Right ventricle myocardium superior (tissue), 1 donor: ENCODE data around the gene SNX4. TPM values are rescaled to one million over a fixed set of nuclear protein-coding genes. Genes with fewer than 3 reads are reported as not detected.

Experiments used
- ATAC-seq: fragments of 200-7000 bp; cut with Tn5 transposase; one replicate; pipeline ENCODE4 v1.9.1; 2020; ENCODE audit warnings: mild to moderate bottlenecking; ENCODE audit not compliant: poor library complexity
- DNase-seq: peaks from one replicate; pipeline ENCODE4 v3.0.0-alpha.2; 2020
- intact Hi-C: fragments of 100-400 bp; cut with DNase I; formaldehyde crosslinking; loops from one replicate; pipeline ENCODE4 v1.11.2; 2022
- total RNA-seq: library from RNA; stranded (reverse); fragmentation: NEBNext Ultra II Directional; extraction: Animal tissue kit (Norgen Biotek cat#: 25700); gene quantifications from one replicate; pipeline ENCODE4 v1.2.1, GENCODE V29; 2021
- donor health status: DM: no; HTN: yes; CAD: no; lungs with severe emphysema.

Gene SNX4
- total RNA-seq, 1 donor from 2014 or later = 17.4 TPM

- intact Hi-C loops = no loop called here
- no peak for ATAC-seq
Observed at GRCh38 chr3:125478326-125478725, 41.7 kb downstream of the SNX4 start.

GRCh38 chr3:125477701-125478100, 42.3 kb downstream of the SNX4 start:
- DNase-seq (no peak), ATAC-seq (no peak)
- intact Hi-C loops = no loop called here

More at GRCh38 chr3:125478326-125478725, 41.7 kb downstream of the SNX4 start:
- DNase-seq = no peak

- intact Hi-C loops = no loop called here
- no peak for DNase-seq
- ATAC-seq = no peak
Observed at GRCh38 chr3:125470671-125471070, 49.3 kb downstream of the SNX4 start.

- ATAC-seq (no peak), DNase-seq (no peak)
- intact Hi-C loops = no loop called here
Observed at GRCh38 chr3:125462722-125463299, 57.2 kb downstream of the SNX4 start.

- intact Hi-C loops = no loop called here
- ATAC-seq (no peak), DNase-seq (no peak)
Observed at GRCh38 chr3:125461896-125462295, 58.1 kb downstream of the SNX4 start.

- intact Hi-C loops = no loop called here
- ATAC-seq = peak; percentile 65
Observed at GRCh38 chr3:125460233-125460632, 59.8 kb downstream of the SNX4 start.

GRCh38 chr3:125443923-125444322, 76.1 kb downstream of the SNX4 start:
- DNase-seq = no peak
- ATAC-seq = no peak
- intact Hi-C loops = no loop called here

More at GRCh38 chr3:125460233-125460632, 59.8 kb downstream of the SNX4 start:
- no peak for DNase-seq

GRCh38 chr3:125442506-125442905, 77.5 kb downstream of the SNX4 start:
- intact Hi-C loops = no loop called here
- ATAC-seq (no peak), DNase-seq (no peak)

- DNase-seq (no peak), ATAC-seq (no peak)
- intact Hi-C loops = no loop called here
Observed at GRCh38 chr3:125440970-125441369, 79.0 kb downstream of the SNX4 start.

GRCh38 chr3:125440559-125440955, 79.4 kb downstream of the SNX4 start:
- no peak for ATAC-seq
- intact Hi-C loops = no loop called here
- no peak for DNase-seq

- peak; percentile 65 for ATAC-seq
- intact Hi-C loops = loop anchor here (5.0 kb wide), 1 partner anchor 441 kb away; no protein-coding TSS in a partner anchor
- peak; percentile 65 for DNase-seq
Observed at GRCh38 chr3:125437631-125438435, 82.2 kb downstream of the SNX4 start.

GRCh38 chr3:125436921-125437320, 83.1 kb downstream of the SNX4 start:
- DNase-seq (no peak), ATAC-seq (no peak)
- intact Hi-C loops = loop anchor here (5.0 kb wide), 1 partner anchor 440 kb away; no protein-coding TSS in a partner anchor

- intact Hi-C loops = loop anchor here (5.0 kb wide), 1 partner anchor 438 kb away; no protein-coding TSS in a partner anchor
Observed at GRCh38 chr3:125435231-125435630, 84.8 kb downstream of the SNX4 start.

GRCh38 chr3:125434582-125435011, 85.4 kb downstream of the SNX4 start:
- ATAC-seq = no peak
- intact Hi-C loops = loop anchor here (5.0 kb wide), 1 partner anchor 437 kb away; no protein-coding TSS in a partner anchor
- DNase-seq = no peak

More at GRCh38 chr3:125435231-125435630, 84.8 kb downstream of the SNX4 start:
- no peak for ATAC-seq
- no peak for DNase-seq

- intact Hi-C loops = no loop called here
- DNase-seq = no peak
- no peak for ATAC-seq
Observed at GRCh38 chr3:125433611-125434041, 86.4 kb downstream of the SNX4 start.

- intact Hi-C loops = no loop called here
- no peak for DNase-seq
- no peak for ATAC-seq
Observed at GRCh38 chr3:125433091-125433534, 86.9 kb downstream of the SNX4 start.

GRCh38 chr3:125431912-125432790, 87.9 kb downstream of the SNX4 start:
- ATAC-seq = no peak
- no peak for DNase-seq
- intact Hi-C loops = no loop called here

GRCh38 chr3:125431391-125431790, 88.6 kb downstream of the SNX4 start:
- ATAC-seq (no peak), DNase-seq (no peak)
- intact Hi-C loops = no loop called here
